NCI-H1930 (cell line): ENCODE data around the gene C2CD4C.
"Not testable (repeated sequence)": the region's sequence is repeated elsewhere in the genome, so short reads cannot be mapped to it uniquely, and the experiment has no call there.

Experiments
- DNase-seq, 2 experiments: peaks; one replicate each; lab custom pipeline; 2025; lab: John Stamatoyannopoulos, UW

C2CD4C gene

DNA sequence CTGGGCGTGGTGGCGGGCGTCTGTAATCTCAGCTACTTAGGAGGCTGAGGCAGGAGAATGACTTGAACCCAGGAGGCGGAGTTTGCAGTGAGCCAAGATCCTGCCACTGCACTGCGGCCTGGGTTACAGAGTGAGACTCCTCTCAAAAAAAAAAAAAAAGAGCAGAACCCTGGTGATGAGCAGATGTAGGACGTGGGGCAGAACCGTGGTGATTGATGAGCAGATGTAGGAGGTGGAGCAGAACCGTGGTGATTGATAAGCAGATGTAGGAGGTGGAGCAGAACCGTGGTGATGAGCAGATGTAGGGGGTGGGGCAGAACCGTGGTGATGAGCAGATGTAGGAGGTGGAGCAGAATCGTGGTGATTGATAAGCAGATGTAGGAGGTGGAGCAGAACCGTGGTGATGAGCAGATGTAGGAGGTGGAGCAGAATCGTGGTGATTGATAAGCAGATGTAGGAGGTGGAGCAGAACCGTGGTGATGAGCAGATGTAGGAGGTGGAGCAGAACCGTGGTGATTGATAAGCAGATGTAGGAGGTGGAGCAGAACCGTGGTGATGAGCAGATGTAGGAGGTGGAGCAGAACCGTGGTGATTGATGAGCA is 28.2 kb downstream of the C2CD4C start:
- DNase-seq, result not testable (repeated sequence)

GRCh38 chr19:379796-380195 is 29.2 kb downstream of the C2CD4C start:
- DNase-seq, result no peak

DNA sequence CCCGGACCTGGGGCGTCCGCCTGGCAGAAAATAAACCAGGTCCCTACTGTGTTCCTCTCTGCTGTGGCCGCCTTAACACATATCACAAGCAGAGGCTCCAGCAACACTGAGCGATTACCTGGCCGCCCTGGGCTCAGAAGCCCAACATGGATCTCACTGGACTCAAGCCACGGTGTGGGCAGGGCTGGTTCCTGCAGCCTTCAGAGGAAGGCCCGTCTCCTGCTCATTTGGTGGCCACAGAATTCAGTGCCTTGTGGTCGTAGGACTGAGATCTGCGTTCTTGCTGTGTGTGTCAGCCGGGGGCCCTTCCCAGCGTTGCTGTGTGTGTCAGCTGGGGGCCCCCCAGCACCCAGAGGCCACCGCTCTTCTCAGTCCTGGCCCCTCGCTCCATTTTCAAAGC is 30.2 kb downstream of the C2CD4C start:
- DNase-seq, result no peak

DNA sequence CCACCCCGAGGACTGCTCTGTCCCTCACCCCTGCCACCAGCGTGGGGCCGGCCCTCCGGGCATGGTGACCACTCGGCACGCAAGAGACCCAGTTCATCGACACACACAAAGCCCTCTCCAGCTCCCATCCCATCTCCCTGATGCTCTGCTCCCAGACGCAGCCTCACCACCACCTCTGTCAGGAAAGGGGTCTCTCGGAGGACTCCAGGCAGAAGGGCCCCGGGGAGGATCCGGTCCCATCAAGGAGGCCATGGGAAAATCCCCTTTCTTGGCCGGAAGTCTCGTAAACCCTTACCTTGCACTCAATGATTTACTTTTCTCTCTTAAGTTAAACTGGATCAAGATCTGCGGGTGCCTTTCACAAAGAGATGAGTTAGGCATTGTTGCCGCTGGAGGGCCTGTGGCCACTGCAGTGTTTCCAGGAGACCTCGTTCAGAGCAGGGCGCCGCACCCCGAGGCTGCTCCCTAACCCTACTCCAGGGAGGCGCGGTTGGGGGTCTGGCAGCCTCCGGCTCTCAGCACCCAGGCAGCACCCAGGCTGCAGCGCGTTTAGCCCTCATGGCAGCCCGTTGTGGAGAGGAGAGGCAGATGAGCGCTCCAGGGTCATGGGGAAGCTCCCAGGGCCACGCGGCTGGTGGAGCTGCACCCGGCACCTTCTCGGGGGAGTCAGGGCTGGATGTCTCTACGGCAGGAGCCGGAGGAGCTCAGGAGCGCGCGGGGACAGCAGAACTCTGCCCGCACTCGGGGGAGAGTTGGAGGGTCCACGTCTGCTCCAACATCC is 31.0 kb downstream of the C2CD4C start:
- DNase-seq, result no peak

DNA sequence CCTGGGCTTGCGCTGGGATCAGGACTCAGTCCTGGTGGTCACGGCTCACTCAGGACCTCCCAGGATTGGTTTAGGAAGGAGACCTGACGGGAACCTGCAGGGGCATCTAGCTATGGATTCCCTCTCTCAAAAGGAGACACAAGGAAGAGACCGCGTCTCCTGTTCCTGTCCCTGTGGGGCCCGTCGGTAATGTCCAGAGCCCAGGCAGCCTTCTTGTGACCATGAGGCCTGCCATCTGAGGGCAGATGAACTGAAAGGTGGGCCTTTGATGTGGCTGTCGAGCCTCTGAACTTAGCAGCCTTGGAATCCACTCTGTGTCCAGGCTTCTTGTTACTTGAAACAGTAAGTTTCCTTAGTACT is 32.9 kb downstream of the C2CD4C start:
- no peak for DNase-seq

DNA sequence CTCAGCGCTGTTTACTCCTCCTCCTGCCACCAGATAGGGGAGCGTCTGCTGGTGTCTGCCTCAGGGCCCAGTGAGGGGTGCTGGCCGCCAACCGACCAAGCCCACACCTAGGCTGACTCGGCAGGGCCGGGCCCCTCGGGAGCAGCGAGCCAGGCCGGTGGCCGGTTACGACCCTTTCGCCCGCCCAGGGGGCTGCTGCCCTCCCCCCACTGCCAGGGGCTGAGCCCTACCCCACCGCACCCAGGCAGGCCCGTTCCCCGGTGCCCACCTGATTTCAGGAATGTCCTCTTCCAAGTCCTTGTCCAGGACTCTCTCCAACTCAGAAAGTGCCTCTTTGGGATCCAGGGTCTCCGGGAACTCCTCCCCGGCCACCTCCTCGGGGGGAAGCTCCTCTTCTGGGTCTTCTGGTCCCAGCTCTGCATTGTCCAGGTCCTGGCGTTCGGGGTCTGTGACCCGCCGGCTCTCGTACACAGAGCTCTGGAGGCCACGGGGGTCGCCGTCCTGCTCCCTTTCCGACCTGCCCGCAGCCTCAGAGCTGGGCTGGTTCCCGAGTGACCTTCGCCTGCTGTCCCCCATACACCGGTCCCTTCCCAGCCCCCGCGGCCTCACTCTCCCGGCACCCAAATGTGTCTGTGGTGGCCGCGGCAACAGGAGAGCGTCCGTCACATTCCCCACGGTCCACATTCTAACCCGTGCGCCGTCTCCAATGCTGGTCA is 33.4 kb downstream of the C2CD4C start:
- DNase-seq, result no peak

- no peak for DNase-seq
These were observed 34.1 kb downstream of the C2CD4C start for GRCh38 chr19:374886-375235.

GRCh38 chr19:374183-374885 is 34.6 kb downstream of the C2CD4C start:
- DNase-seq, result no peak

DNA sequence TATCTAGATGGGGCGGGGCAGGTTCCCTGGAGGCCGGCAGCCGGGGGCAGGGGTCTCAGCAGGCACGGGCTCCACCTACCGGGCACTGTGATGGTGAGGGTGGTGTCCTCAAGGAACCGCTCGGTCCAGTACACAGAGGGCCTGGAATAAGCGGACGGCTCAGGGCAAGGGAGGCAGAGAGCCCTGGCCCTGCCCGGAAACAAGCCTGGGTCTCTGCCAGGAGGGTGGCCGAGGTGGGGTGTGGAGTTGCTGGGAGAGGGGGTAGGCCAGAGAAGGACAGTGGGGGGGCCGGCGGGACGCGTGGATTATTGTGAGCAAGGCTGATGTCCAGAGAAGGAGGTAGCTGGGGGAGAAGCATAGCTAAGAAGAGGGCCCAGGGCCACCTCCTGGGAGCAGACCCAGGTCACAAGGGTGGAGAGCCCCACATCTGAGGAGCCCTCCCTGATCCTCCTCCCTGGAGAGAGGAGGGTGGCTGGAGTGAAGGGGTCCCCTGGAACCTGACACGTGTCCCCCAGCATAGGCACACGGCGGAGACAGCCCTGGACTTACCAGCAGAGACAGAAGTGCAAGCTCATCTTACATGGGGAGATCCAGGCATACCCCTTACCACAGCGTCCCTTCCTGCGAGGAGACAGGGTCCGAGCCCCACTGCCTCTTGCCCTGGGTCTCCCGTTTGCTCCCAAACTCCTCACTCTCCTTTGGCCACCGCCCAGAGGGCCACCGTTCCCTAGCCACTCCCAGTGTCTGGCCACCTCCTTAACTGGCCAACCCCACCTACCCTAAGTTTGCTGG is 35.4 kb downstream of the C2CD4C start:
- no peak for DNase-seq

GRCh38 chr19:372306-372890 is 36.5 kb downstream of the C2CD4C start:
- no peak for DNase-seq

DNA sequence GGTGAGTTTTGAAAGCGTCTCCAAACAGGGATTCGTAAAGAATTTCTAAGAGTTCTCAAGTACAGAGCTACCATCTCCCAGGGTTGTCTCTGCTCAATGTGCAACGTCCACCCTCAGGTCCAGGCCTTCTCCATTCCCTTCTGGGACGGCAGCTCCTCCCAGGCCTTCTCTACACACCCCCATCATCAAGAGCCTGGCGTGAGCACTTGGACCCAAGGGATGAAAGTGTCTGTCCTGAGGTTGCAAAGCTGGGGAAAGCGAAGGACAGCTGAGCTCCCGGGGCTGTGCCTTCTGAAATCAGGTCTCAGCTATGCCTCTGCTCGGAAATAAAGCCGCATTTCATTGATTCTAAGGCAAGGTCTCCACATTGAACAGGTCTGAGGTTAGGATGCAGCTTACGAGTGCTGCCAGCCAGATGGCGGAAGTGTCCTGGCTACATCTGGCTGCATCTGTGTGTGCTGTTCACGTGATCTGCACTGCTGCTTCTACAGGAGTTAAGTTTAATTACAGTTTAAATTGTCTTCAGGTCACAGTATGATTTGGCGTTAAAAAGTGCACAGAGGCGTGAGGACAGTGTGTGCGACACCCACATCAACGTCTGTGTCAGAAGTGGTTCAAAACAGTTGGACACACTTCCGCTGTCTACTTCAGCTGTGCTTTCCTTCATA is 37.3 kb downstream of the C2CD4C start:
- no peak for DNase-seq

GRCh38 chr19:370641-371330 is 38.2 kb downstream of the C2CD4C start:
- no peak for DNase-seq

GRCh38 chr19:369876-370275 is 39.1 kb downstream of the C2CD4C start:
- no peak for DNase-seq

GRCh38 chr19:369256-369655 is 39.7 kb downstream of the C2CD4C start:
- DNase-seq, result no peak

- DNase-seq, result no peak
These were observed 40.3 kb downstream of the C2CD4C start for GRCh38 chr19:368630-369024.

- DNase-seq, result no peak
These were observed 40.9 kb downstream of the C2CD4C start for GRCh38 chr19:367963-368629.

GRCh38 chr19:367561-367960 is 41.4 kb downstream of the C2CD4C start:
- no peak for DNase-seq

GRCh38 chr19:366951-367350 is 42.0 kb downstream of the C2CD4C start:
- no peak for DNase-seq

GRCh38 chr19:366205-366783 is 42.7 kb downstream of the C2CD4C start:
- no peak for DNase-seq
